Heart left ventricle (tissue), 13 donors: ENCODE results near the gene PIP5K1C.

Experiments
- POLR2A ChIP-seq, 2 donors: fragments of 450-650 bp; IDR thresholded peaks; one replicate each; pipeline ENCODE4 v1.6.1; 2017; ENCODE audit warnings: antibody characterized with exemption in 2 of 2, mild to moderate bottlenecking in 2 of 2, moderate library complexity in 2 of 2
- TF ChIP-seq, protein P1 (sequence below), 12 donors: fragments of 200-600 bp; sonication (generic) in 4 of 12; IDR thresholded peaks; one replicate each; pipeline versions ENCODE4 v1.5.0 to v1.8.0; 2018 to 2022; ENCODE audit warnings: antibody characterized with exemption in 12 of 12, mild to moderate bottlenecking in 5 of 12
- donor health status: ischemic (EF 13 %, LVEDD 7.1; RV severe dilation, severe dysfunction).
- donor health status: DM: no; HTN: yes; CAD: no.
- donor health status: DM: no; HTN: no; CAD: no.
- donor health status: ischemic (EF 25% LVEDD 6.9; RV normal size, moderate dysfunction).
- donor health status: ischemic (EF 25% LVEDD 5.7; RV mildly dilated, moderate dysfunction).
- donor health status: ischemic (EF 35%, LVEDD 5.7; RV mildly dilated, moderate dysfunction).
- donor health status: nonischemic (EF 11% LVEDD 7.7; RV severe dilation, severe dysfunction).
- donor health status: DM: yes; HTN: yes; CAD: no.
- donor health status: PGD.
- donor health status: ischemic (EF 29% LVEDD 5.4; RV normal size, mild dysfunction).
- donor health status: nonischemic (EF 23%, LVEDD 6.1; RV moderate dilation, normal function).

GRCh38 chr19:3719868-3720267, 19.6 kb upstream of the PIP5K1C start:
- TF ChIP-seq, protein P1, sequence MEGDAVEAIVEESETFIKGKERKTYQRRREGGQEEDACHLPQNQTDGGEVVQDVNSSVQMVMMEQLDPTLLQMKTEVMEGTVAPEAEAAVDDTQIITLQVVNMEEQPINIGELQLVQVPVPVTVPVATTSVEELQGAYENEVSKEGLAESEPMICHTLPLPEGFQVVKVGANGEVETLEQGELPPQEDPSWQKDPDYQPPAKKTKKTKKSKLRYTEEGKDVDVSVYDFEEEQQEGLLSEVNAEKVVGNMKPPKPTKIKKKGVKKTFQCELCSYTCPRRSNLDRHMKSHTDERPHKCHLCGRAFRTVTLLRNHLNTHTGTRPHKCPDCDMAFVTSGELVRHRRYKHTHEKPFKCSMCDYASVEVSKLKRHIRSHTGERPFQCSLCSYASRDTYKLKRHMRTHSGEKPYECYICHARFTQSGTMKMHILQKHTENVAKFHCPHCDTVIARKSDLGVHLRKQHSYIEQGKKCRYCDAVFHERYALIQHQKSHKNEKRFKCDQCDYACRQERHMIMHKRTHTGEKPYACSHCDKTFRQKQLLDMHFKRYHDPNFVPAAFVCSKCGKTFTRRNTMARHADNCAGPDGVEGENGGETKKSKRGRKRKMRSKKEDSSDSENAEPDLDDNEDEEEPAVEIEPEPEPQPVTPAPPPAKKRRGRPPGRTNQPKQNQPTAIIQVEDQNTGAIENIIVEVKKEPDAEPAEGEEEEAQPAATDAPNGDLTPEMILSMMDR (IDR thresholded peaks at IDR 0.05) = no peak
- no peak for TF ChIP-seq POLR2A (IDR thresholded peaks at IDR 0.05)
